Caco-2 (cell line): ENCODE data around the gene COL12A1. TPM values are rescaled to one million over a fixed set of nuclear protein-coding genes. Genes with fewer than 3 reads are reported as not detected.

Experiments
- BruUV-seq: library from RNA; stranded (reverse); fragments of 400-500 nt; replicated peaks from 2 replicates; lab custom pipeline; 2021; lab: Mats Ljungman, UMichigan
- CTCF ChIA-PET: fragments of 300-600 bp; sonication (Branson Sonifier 250); formaldehyde crosslinking; loops from one replicate; lab custom pipeline; 2022; ENCODE audit warnings: antibody characterized with exemption; lab: Charles Lee
- POLR2A ChIA-PET: fragments of 300-600 bp; sonication (Branson Sonifier 250); formaldehyde crosslinking; loops from one replicate; lab custom pipeline; 2022; ENCODE audit warnings: antibody characterized with exemption; lab: Charles Lee
- DNase-seq, 2 experiments: peaks; one replicate each; pipeline versions ENCODE4 v3.0.0 to v3.0.0-alpha.2; 2020 to 2022
- H3K27me3 ChIP-seq: replicated peaks from 2 replicates; pipeline ENCODE4 v1.6.0; 2011; ENCODE audit warnings: low read length; ENCODE audit not compliant: control insufficient read depth, insufficient read depth
- H3K36me3 ChIP-seq: 2 replicates; pipeline ENCODE4 v1.5.1; 2011; ENCODE audit warnings: low read length; ENCODE audit not compliant: control insufficient read depth, insufficient read depth
- H3K4me1 ChIP-seq: fragments of 250-450 bp; sonication (Bioruptor Pico); 2 replicates; pipeline ENCODE4 v1.5.1; 2020; ENCODE audit warnings: mild to moderate bottlenecking
- H3K4me3 ChIP-seq: 2 replicates; pipeline ENCODE4 v1.5.1; 2011; ENCODE audit warnings: low read depth, mild to moderate bottlenecking, control low read depth, low read length
- H3K9me3 ChIP-seq: fragments of 250-450 bp; sonication (Bioruptor Pico); 2 replicates; pipeline ENCODE4 v1.5.1; 2020; ENCODE audit warnings: mild to moderate bottlenecking, moderate library complexity
- H3K27ac Mint-ChIP-seq: one replicate; pipeline ENCODE4 v1.8.0; 2022; ENCODE audit warnings: mixed read lengths; ENCODE audit not compliant: unreplicated experiment
- H3K27me3 Mint-ChIP-seq: one replicate; pipeline ENCODE4 v1.8.0; 2022; ENCODE audit warnings: mixed read lengths; ENCODE audit not compliant: insufficient read depth, unreplicated experiment
- H3K36me3 Mint-ChIP-seq: one replicate; pipeline ENCODE4 v1.8.0; 2022; ENCODE audit warnings: mild to moderate bottlenecking, mixed read lengths; ENCODE audit not compliant: insufficient read depth, unreplicated experiment
- H3K4me1 Mint-ChIP-seq: one replicate; pipeline ENCODE4 v1.8.0; 2022; ENCODE audit warnings: low read depth, mixed read lengths; ENCODE audit not compliant: unreplicated experiment
- H3K4me3 Mint-ChIP-seq: one replicate; pipeline ENCODE4 v1.8.0; 2022; ENCODE audit warnings: mild to moderate bottlenecking, moderate library complexity, mixed read lengths; ENCODE audit not compliant: unreplicated experiment
- H3K9me3 Mint-ChIP-seq: one replicate; pipeline ENCODE4 v1.8.0; 2022; ENCODE audit warnings: mixed read lengths; ENCODE audit not compliant: unreplicated experiment
- CTCF ChIP-seq, 2 experiments: fragments of 200-600 bp in 1 of 2; IDR thresholded peaks; 1 replicate in 1 of 2; 2 replicates in 1 of 2; pipeline versions ENCODE4 v1.5.1 to v1.8.0; 2011 to 2022; ENCODE audit warnings: antibody characterized with exemption in 1 of 2, control low read depth in 1 of 2, inconsistent platforms in 1 of 2, low read depth in 1 of 2, low read length in 1 of 2, mild to moderate bottlenecking in 1 of 2, moderate library complexity in 1 of 2; ENCODE audit not compliant: insufficient read depth in 1 of 2, severe bottlenecking in 1 of 2, unreplicated experiment in 1 of 2
- intact Hi-C: fragments of 100-400 bp; cut with micrococcal nuclease; formaldehyde crosslinking; loops from one replicate; pipeline ENCODE4 v1.10.0; 2022; ENCODE audit not compliant: unreplicated experiment
- total RNA-seq: library from RNA; stranded (reverse); gene quantifications from 2 replicates; pipeline ENCODE4 v1.2.3, GENCODE V29; 2022

Gene COL12A1
- total RNA-seq, 1 experiment from 2014 or later = 68.0 TPM

GRCh38 chr6:75220357-75220756 is 14.5 kb upstream of the COL12A1 start:
- no peak for DNase-seq
- Mint-ChIP-seq H3K4me3 (no peak overlapping the region), H3K27me3 (peaks cover 3% of the 10 kb centered on the region), H3K36me3 (no peaks in the 10 kb centered on the region), H3K4me1 (peaks cover 13% of the 10 kb centered on the region), H3K27ac (no peak overlapping the region), H3K9me3 (no peaks in the 10 kb centered on the region)
- no peaks in the 10 kb centered on the region for H3K9me3 ChIP-seq
- no TSS peak for BruUV-seq
- no peaks in the 10 kb centered on the region for H3K27me3 ChIP-seq
- intact Hi-C loops = no loop called here
- no peak for TF ChIP-seq CTCF (IDR thresholded peaks at IDR 0.05; ENCODE audit: insufficient read depth in 1 of 2, low read depth in 1 of 2, low read length in 1 of 2, severe bottlenecking in 1 of 2, unreplicated experiment in 1 of 2)
- CTCF ChIA-PET = interaction anchor here (1.6 kb wide), 1 partner anchor 11 kb away, joined by 6 read pairs; no protein-coding TSS in a partner anchor
- H3K4me1 ChIP-seq = no peaks in the 10 kb centered on the region
- H3K36me3 ChIP-seq = no peaks in the 10 kb centered on the region
- POLR2A ChIA-PET = no interaction called here
- H3K4me3 ChIP-seq = no peak overlapping the region

GRCh38 chr6:75219263-75219662 is 13.4 kb upstream of the COL12A1 start:
- Histone ChIP-seq H3K4me3 (no peak overlapping the region), H3K9me3 (no peaks in the 10 kb centered on the region), H3K27me3 (no peaks in the 10 kb centered on the region), H3K4me1 (no peaks in the 10 kb centered on the region), H3K36me3 (no peaks in the 10 kb centered on the region)
- no peak for DNase-seq
- H3K9me3 Mint-ChIP-seq = no peaks in the 10 kb centered on the region
- intact Hi-C loops = no loop called here
- no peak overlapping the region for H3K27ac Mint-ChIP-seq
- peaks cover 3% of the 10 kb centered on the region for H3K27me3 Mint-ChIP-seq
- no TSS peak for BruUV-seq
- ChIA-PET CTCF (no interaction called here), POLR2A (no interaction called here)
- H3K4me1 Mint-ChIP-seq = peaks cover 9% of the 10 kb centered on the region
- no peak overlapping the region for H3K4me3 Mint-ChIP-seq
- no peak for TF ChIP-seq CTCF (IDR thresholded peaks at IDR 0.05; ENCODE audit: insufficient read depth in 1 of 2, low read depth in 1 of 2, low read length in 1 of 2, severe bottlenecking in 1 of 2, unreplicated experiment in 1 of 2)
- H3K36me3 Mint-ChIP-seq = no peaks in the 10 kb centered on the region

GRCh38 chr6:75217193-75217592 is 11.3 kb upstream of the COL12A1 start:
- Histone ChIP-seq H3K27me3 (no peaks in the 10 kb centered on the region), H3K9me3 (no peaks in the 10 kb centered on the region), H3K4me3 (no peak overlapping the region), H3K36me3 (no peaks in the 10 kb centered on the region), H3K4me1 (peaks cover 1% of the 10 kb centered on the region)
- peaks cover 6% of the 10 kb centered on the region for H3K4me1 Mint-ChIP-seq
- no peaks in the 10 kb centered on the region for H3K36me3 Mint-ChIP-seq
- H3K4me3 Mint-ChIP-seq = no peak overlapping the region
- POLR2A ChIA-PET = no interaction called here
- no TSS peak for BruUV-seq
- peaks cover 3% of the 10 kb centered on the region for H3K27me3 Mint-ChIP-seq
- no peak for TF ChIP-seq CTCF (IDR thresholded peaks at IDR 0.05; ENCODE audit: insufficient read depth in 1 of 2, low read depth in 1 of 2, low read length in 1 of 2, severe bottlenecking in 1 of 2, unreplicated experiment in 1 of 2)
- H3K27ac Mint-ChIP-seq = no peak overlapping the region
- intact Hi-C loops = no loop called here
- H3K9me3 Mint-ChIP-seq = no peaks in the 10 kb centered on the region
- no peak for DNase-seq
- CTCF ChIA-PET = interaction anchor here (1.0 to 1.1 kb wide), 2 partner anchors 8 to 12 kb away, joined by 3 to 4 read pairs; no protein-coding TSS in a partner anchor
